Measurements from ENCODE around the gene DTNBP1. TPM values are rescaled to one million over a fixed set of nuclear protein-coding genes. Genes with fewer than 3 reads are reported as not detected.

DTNBP1 gene
- total and polyA plus RNA-seq, 2 donors (not counting 3 experiments of a cell fraction or from before 2014, with no cell fraction given) = 24.3 to 28.9 TPM

- POLR2A ChIA-PET = no interaction called here
- Histone ChIP-seq H3K4me1 (ENCODE audit: control insufficient read depth, extremely low read depth, insufficient read depth, low read length) (peaks cover 11% of the 10 kb centered on the region), H2AFZ (ENCODE audit: low read depth, low read length) (no peak overlapping the region), H3K9me3 (replicated peaks; ENCODE audit: control insufficient read depth, insufficient read depth, low read length) (no peaks in the 10 kb centered on the region), H3K4me3 (replicated peaks in 1 of 3; ENCODE audit: insufficient read depth in 1 of 3, low read depth in 1 of 3, low read length in 3 of 3) (no peak overlapping the region), H3K79me2 (ENCODE audit: control insufficient read depth, insufficient read depth, low read length) (no peaks in the 10 kb centered on the region), H3K4me2 (ENCODE audit: insufficient read depth, low read length) (no peak overlapping the region), H3K36me3 (ENCODE audit: control insufficient read depth in 2 of 2, extremely low read depth in 1 of 2, insufficient read depth in 2 of 2, low read length in 2 of 2) (peaks cover 1 to 2% of the 10 kb centered on the region in 2 experiments), H3K27ac (ENCODE audit: insufficient read depth, low read depth, low read length) (no peak overlapping the region), H3K27me3 (ENCODE audit: control insufficient read depth in 2 of 2, insufficient read depth in 2 of 2, low read length in 2 of 2) (no peaks in the 10 kb centered on the region), H3K9ac (replicated peaks; ENCODE audit: extremely low read depth, insufficient read depth, low read length) (no peak overlapping the region), H3K9me1 (replicated peaks; ENCODE audit: control insufficient read depth, extremely low read depth, insufficient read depth, low read length) (no peaks in the 10 kb centered on the region), H4K20me1 (replicated peaks; ENCODE audit: control insufficient read depth, extremely low read depth, insufficient read depth, low read length) (no peaks in the 10 kb centered on the region)
- FAIRE-seq (no peak), DNase-seq (ENCODE audit: low read depth, low spot score) (no peak)
- CTCF ChIA-PET = interaction anchor here (1.2 kb wide), 1 partner anchor 117 kb away, joined by 5 read pairs; no protein-coding TSS in a partner anchor
- BruUV-seq (replicated peaks) = no TSS peak
- dilution Hi-C loops (cut with MboI; ENCODE audit: extremely low pct_ligation_motif_present, low sequenced_read_pairs) = no loop called here
- intact Hi-C loops (cut with micrococcal nuclease) = no loop called here
- TF ChIP-seq POLR2A (IDR thresholded peaks at IDR 0.05; ENCODE audit: low read depth, low read length) (no peak), GATA2 (IDR thresholded peaks at IDR 0.05; ENCODE audit: insufficient read depth, insufficient read length, low read depth, low read length) (no peak), EZH2 (IDR thresholded peaks at IDR 0.05; ENCODE audit: borderline replicate concordance, low read depth, low read length, severe bottlenecking) (no peak), MAX (IDR thresholded peaks at IDR 0.05; ENCODE audit: insufficient read depth, insufficient read length) (no peak)
Observed at GRCh38 chr6:15506066-15506465, 156.8 kb downstream of the DTNBP1 start.

GRCh38 chr6:15505463-15505918, 157.3 kb downstream of the DTNBP1 start:
- H3K27me3 ChIP-seq (ENCODE audit: control insufficient read depth in 2 of 2, insufficient read depth in 2 of 2, low read length in 2 of 2) = no peaks in the 10 kb centered on the region
- H3K9me1 ChIP-seq (replicated peaks; ENCODE audit: control insufficient read depth, extremely low read depth, insufficient read depth, low read length) = no peaks in the 10 kb centered on the region
- intact Hi-C loops (cut with micrococcal nuclease) = loop anchor here (2.0 kb wide), 1 partner anchor 117 kb away; no protein-coding TSS in a partner anchor
- no peak for TF ChIP-seq JUN (IDR thresholded peaks at IDR 0.05; ENCODE audit: borderline replicate concordance, insufficient read depth, insufficient read length, low read depth)
- no peak for TF ChIP-seq POLR2A (IDR thresholded peaks at IDR 0.05; ENCODE audit: low read depth, low read length)
- TF ChIP-seq MAX (IDR thresholded peaks at IDR 0.05; ENCODE audit: insufficient read depth, insufficient read length) = no peak
- TF ChIP-seq CTCF (IDR thresholded peaks at IDR 0.05; ENCODE audit: extremely low read depth in 1 of 2, insufficient read depth in 1 of 2, low read depth in 1 of 2, low read length in 2 of 2) = no peak
- no peak for TF ChIP-seq MYC (IDR thresholded peaks at IDR 0.05; ENCODE audit: low read depth, low read length)
- no peak for TF ChIP-seq GATA2 (IDR thresholded peaks at IDR 0.05; ENCODE audit: insufficient read depth, insufficient read length, low read depth, low read length)
- no peak for TF ChIP-seq POLR2AphosphoS5 (IDR thresholded peaks at IDR 0.05; ENCODE audit: insufficient read depth, low read depth, low read length)
- TF ChIP-seq EZH2 (IDR thresholded peaks at IDR 0.05; ENCODE audit: borderline replicate concordance, low read depth, low read length, severe bottlenecking) = no peak
- no peak for TF ChIP-seq FOS (IDR thresholded peaks at IDR 0.05; ENCODE audit: borderline replicate concordance, insufficient read depth, low read length)
- H3K79me2 ChIP-seq (ENCODE audit: control insufficient read depth, insufficient read depth, low read length) = no peaks in the 10 kb centered on the region
- dilution Hi-C loops (cut with MboI; ENCODE audit: extremely low pct_ligation_motif_present, low sequenced_read_pairs) = no loop called here
- peak overlapping the region; percentile 19 for H3K4me2 ChIP-seq (ENCODE audit: insufficient read depth, low read length)
- H3K36me3 ChIP-seq (ENCODE audit: control insufficient read depth in 2 of 2, extremely low read depth in 1 of 2, insufficient read depth in 2 of 2, low read length in 2 of 2) = peaks cover 2 to 4% of the 10 kb centered on the region in 2 experiments
- ChIA-PET CTCF (interaction anchor here (0.7 to 2.0 kb wide), 6 partner anchors 9 to 1294 kb away, joined by 3 to 10 read pairs (median 4); partner anchors contain the start of gene DTNBP1), POLR2A (no interaction called here)
- no peak overlapping the region for H3K4me3 ChIP-seq (replicated peaks in 1 of 3; ENCODE audit: insufficient read depth in 1 of 3, low read depth in 1 of 3, low read length in 3 of 3)
- peaks cover 11% of the 10 kb centered on the region for H3K4me1 ChIP-seq (ENCODE audit: control insufficient read depth, extremely low read depth, insufficient read depth, low read length)
- H3K27ac ChIP-seq (ENCODE audit: insufficient read depth, low read depth, low read length) = no peak overlapping the region
- H2AFZ ChIP-seq (ENCODE audit: low read depth, low read length) = no peak overlapping the region
- FAIRE-seq (no peak), DNase-seq (ENCODE audit: low read depth, low spot score) (no peak)
- BruUV-seq (replicated peaks) = no TSS peak
- no peaks in the 10 kb centered on the region for H3K9me3 ChIP-seq (replicated peaks; ENCODE audit: control insufficient read depth, insufficient read depth, low read length)
- no peaks in the 10 kb centered on the region for H4K20me1 ChIP-seq (replicated peaks; ENCODE audit: control insufficient read depth, extremely low read depth, insufficient read depth, low read length)
- H3K9ac ChIP-seq (replicated peaks; ENCODE audit: extremely low read depth, insufficient read depth, low read length) = no peak overlapping the region
